Esophagus (tissue), 2 donors: ENCODE data around the gene PRR16. TPM values are rescaled to one million over a fixed set of nuclear protein-coding genes. Genes with fewer than 3 reads are reported as not detected.

Experiments
- H3K27ac ChIP-seq, 2 donors: one replicate each; pipeline ENCODE4 v1.5.1; 2013; ENCODE audit warnings: low read depth in 2 of 2, mild to moderate bottlenecking in 2 of 2, inconsistent platforms in 1 of 2, low read length in 1 of 2, moderate library complexity in 1 of 2
- H3K27me3 ChIP-seq, 2 donors: one replicate each; pipeline ENCODE4 v1.6.1; 2013; ENCODE audit warnings: low read length in 2 of 2, control low read depth in 1 of 2, mild to moderate bottlenecking in 1 of 2; ENCODE audit not compliant: insufficient read depth in 2 of 2, control insufficient read depth in 1 of 2
- H3K36me3 ChIP-seq, 2 donors: one replicate each; pipeline ENCODE4 v1.6.1; 2013; ENCODE audit warnings: low read length in 1 of 2; ENCODE audit not compliant: control insufficient read depth in 2 of 2, insufficient read depth in 2 of 2
- H3K4me1 ChIP-seq, 2 donors: one replicate each; pipeline ENCODE4 v1.6.1; 2013; ENCODE audit warnings: low read length in 1 of 2; ENCODE audit not compliant: control insufficient read depth in 2 of 2, insufficient read depth in 2 of 2
- H3K4me3 ChIP-seq, 2 donors: one replicate each; pipeline ENCODE4 v1.5.1; 2013; ENCODE audit warnings: low read length in 2 of 2, mild to moderate bottlenecking in 2 of 2, low read depth in 1 of 2, moderate library complexity in 1 of 2
- H3K9me3 ChIP-seq, 2 donors: one replicate each; pipeline ENCODE4 v1.6.1; 2013; ENCODE audit warnings: mild to moderate bottlenecking in 2 of 2, low read depth in 1 of 2, low read length in 1 of 2, moderate library complexity in 1 of 2; ENCODE audit not compliant: control insufficient read depth in 2 of 2, insufficient read depth in 1 of 2
- WGBS, 2 donors: extraction: QIAGEN DNeasy Blood & Tissue Kit; methylation state at CpG; one replicate each; pipeline ENCODE4 v1.1.7; 2013; 5-methylcytosine and 5-hydroxymethylcytosine counted together
- polyA plus RNA-seq, 2 donors: library from polyadenylated mRNA; stranded (reverse); fragments of 200-250 nt; gene quantifications; one replicate each; pipeline ENCODE4 v1.2.3, GENCODE V29; 2013
- donor health status: healthy with polysubstance abuse.
- donor health status: Bipolar disorder and iron deficiency.

PRR16 gene
- polyA plus RNA-seq, 2 donors, result 0.35 to 0.38 TPM

GRCh38 chr5:120610145-120610544 is 146.0 kb downstream of the PRR16 start:
- Histone ChIP-seq H3K9me3 (peaks cover 0 to 6% of the 10 kb centered on the region in 2 donors), H3K27me3 (no peaks in the 10 kb centered on the region), H3K27ac (no peak overlapping the region), H3K4me3 (no peak overlapping the region), H3K4me1 (no peaks in the 10 kb centered on the region), H3K36me3 (no peaks in the 10 kb centered on the region)
- WGBS, 2 donors, result 83 to 90% methylated on average over 2 of the region's 2 CpGs

GRCh38 chr5:120613729-120614128 is 149.6 kb downstream of the PRR16 start:
- Histone ChIP-seq H3K4me3 (no peak overlapping the region), H3K36me3 (no peaks in the 10 kb centered on the region), H3K9me3 (no peaks in the 10 kb centered on the region), H3K27ac (no peak overlapping the region), H3K27me3 (no peaks in the 10 kb centered on the region), H3K4me1 (no peaks in the 10 kb centered on the region)

- WGBS, 2 donors, result 22 to 36% methylated on average over 2 of the region's 2 CpGs
- Histone ChIP-seq H3K4me1 (no peaks in the 10 kb centered on the region), H3K4me3 (no peak overlapping the region), H3K36me3 (no peaks in the 10 kb centered on the region), H3K27me3 (no peaks in the 10 kb centered on the region), H3K9me3 (no peaks in the 10 kb centered on the region), H3K27ac (no peak overlapping the region)
These were observed 150.6 kb downstream of the PRR16 start for GRCh38 chr5:120614531-120615180.

GRCh38 chr5:120615967-120616645 is 152.0 kb downstream of the PRR16 start:
- Histone ChIP-seq H3K36me3 (no peaks in the 10 kb centered on the region), H3K9me3 (no peaks in the 10 kb centered on the region), H3K4me3 (no peak overlapping the region), H3K27me3 (no peaks in the 10 kb centered on the region), H3K27ac (no peak overlapping the region), H3K4me1 (no peaks in the 10 kb centered on the region)
- WGBS, 2 donors, result 71 to 72% methylated on average over 7 of the region's 7 CpGs

- H3K27ac ChIP-seq, result no peak overlapping the region
- H3K36me3 ChIP-seq, result no peaks in the 10 kb centered on the region
- H3K4me1 ChIP-seq, result no peaks in the 10 kb centered on the region
- 57 to 66% methylated on average over 2 of the region's 2 CpGs for whole genome bisulfite sequencing, 2 donors
- no peaks in the 10 kb centered on the region for H3K9me3 ChIP-seq
- no peaks in the 10 kb centered on the region for H3K27me3 ChIP-seq
- no peak overlapping the region for H3K4me3 ChIP-seq
These were observed 157.2 kb downstream of the PRR16 start for GRCh38 chr5:120621339-120621738.

GRCh38 chr5:120624021-120624563 is 160.0 kb downstream of the PRR16 start:
- H3K9me3 ChIP-seq, result no peaks in the 10 kb centered on the region
- WGBS, 2 donors, result 48% methylated on average over 1 of the region's 1 CpG
- no peaks in the 10 kb centered on the region for H3K27me3 ChIP-seq
- no peaks in the 10 kb centered on the region for H3K36me3 ChIP-seq
- H3K4me3 ChIP-seq, result no peak overlapping the region
- H3K4me1 ChIP-seq, result no peaks in the 10 kb centered on the region
- no peak overlapping the region for H3K27ac ChIP-seq

- H3K27ac ChIP-seq, result no peak overlapping the region
- H3K27me3 ChIP-seq, result no peaks in the 10 kb centered on the region
- H3K4me3 ChIP-seq, result no peak overlapping the region
- no peaks in the 10 kb centered on the region for H3K9me3 ChIP-seq
- no peaks in the 10 kb centered on the region for H3K36me3 ChIP-seq
- WGBS, 2 donors, result 83 to 84% methylated on average over 3 of the region's 3 CpGs
- H3K4me1 ChIP-seq, result no peaks in the 10 kb centered on the region
These were observed 164.1 kb downstream of the PRR16 start for GRCh38 chr5:120628156-120628555.

GRCh38 chr5:120630550-120630949 is 166.4 kb downstream of the PRR16 start:
- H3K36me3 ChIP-seq, result no peaks in the 10 kb centered on the region
- H3K4me3 ChIP-seq, result no peak overlapping the region
- H3K4me1 ChIP-seq, result no peaks in the 10 kb centered on the region
- H3K27me3 ChIP-seq, result no peaks in the 10 kb centered on the region
- no peak overlapping the region for H3K27ac ChIP-seq
- no peaks in the 10 kb centered on the region for H3K9me3 ChIP-seq
- 66 to 69% methylated on average over 5 of the region's 5 CpGs for WGBS, 2 donors

- Histone ChIP-seq H3K4me3 (no peak overlapping the region), H3K27me3 (no peaks in the 10 kb centered on the region), H3K9me3 (no peaks in the 10 kb centered on the region), H3K36me3 (no peaks in the 10 kb centered on the region), H3K27ac (no peak overlapping the region), H3K4me1 (no peaks in the 10 kb centered on the region)
- WGBS, 2 donors, result 75 to 77% methylated on average over 2 of the region's 2 CpGs
These were observed 167.5 kb downstream of the PRR16 start for GRCh38 chr5:120631611-120632010.

- H3K27me3 ChIP-seq, result no peaks in the 10 kb centered on the region
- H3K4me3 ChIP-seq, result no peak overlapping the region
- 90 to 94% methylated on average over 3 of the region's 3 CpGs for WGBS, 2 donors
- H3K36me3 ChIP-seq, result no peaks in the 10 kb centered on the region
- no peak overlapping the region for H3K27ac ChIP-seq
- no peaks in the 10 kb centered on the region for H3K9me3 ChIP-seq
- no peaks in the 10 kb centered on the region for H3K4me1 ChIP-seq
These were observed 168.3 kb downstream of the PRR16 start for GRCh38 chr5:120632430-120632829.
